KBM-7 (cell line): ENCODE measurements around the gene SEC62.

Experiments
- DNase-seq: peaks from one replicate; pipeline ENCODE4 v3.0.0-alpha.2; 2015
- in situ Hi-C: fragments of 300-500 bp; cut with MboI; formaldehyde crosslinking; loops from 2 replicates; pipeline ENCODE4 v1.14.3; 2020; ENCODE audit warnings: low sequenced_read_pairs, low pct_unique_long_range_greater_than_20kb, mixed read lengths

The SEC62 gene

DNA sequence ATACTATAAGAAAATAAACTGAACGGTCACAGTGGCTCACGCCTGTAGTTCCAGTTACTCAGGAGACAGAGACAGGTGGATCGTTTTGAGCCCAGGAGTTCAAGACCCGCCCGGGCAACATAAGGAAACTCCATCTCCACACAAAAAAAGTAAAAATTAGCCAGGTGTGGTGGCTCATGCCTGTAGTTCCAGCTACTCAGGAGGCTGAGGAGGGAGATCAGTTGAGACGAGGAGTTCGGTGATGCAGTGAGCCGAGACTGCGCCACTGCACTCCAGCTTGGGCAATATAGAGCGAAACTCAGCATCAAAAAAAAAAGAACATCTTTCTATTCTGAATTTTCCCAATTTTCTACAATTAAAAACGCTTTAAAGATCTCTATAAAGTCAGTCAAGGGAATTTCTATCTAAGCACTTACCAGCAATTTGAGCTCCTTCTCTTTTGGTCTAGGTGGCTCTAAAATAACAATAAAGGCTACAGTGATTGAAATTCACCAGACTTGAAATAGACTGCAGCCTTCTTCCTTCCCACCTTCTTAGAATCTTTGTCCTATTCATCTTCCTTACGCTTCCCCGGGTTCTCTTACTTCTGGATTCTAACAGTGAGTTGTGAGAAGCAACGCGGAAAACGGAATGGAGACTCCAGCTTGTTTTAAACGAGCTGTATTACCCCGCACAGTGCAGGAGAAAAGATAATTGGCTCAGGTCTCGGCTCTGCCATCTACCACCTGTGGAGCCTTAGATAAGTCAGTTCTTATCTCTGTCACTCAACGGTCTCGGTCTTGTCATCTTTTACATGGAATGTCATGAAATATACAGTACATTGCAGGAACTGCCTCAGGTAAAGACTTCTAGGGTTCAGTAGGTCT is 812 bp upstream of the SEC62 start:
- no peak for DNase-seq
- in situ Hi-C loops: no loop called here

DNA sequence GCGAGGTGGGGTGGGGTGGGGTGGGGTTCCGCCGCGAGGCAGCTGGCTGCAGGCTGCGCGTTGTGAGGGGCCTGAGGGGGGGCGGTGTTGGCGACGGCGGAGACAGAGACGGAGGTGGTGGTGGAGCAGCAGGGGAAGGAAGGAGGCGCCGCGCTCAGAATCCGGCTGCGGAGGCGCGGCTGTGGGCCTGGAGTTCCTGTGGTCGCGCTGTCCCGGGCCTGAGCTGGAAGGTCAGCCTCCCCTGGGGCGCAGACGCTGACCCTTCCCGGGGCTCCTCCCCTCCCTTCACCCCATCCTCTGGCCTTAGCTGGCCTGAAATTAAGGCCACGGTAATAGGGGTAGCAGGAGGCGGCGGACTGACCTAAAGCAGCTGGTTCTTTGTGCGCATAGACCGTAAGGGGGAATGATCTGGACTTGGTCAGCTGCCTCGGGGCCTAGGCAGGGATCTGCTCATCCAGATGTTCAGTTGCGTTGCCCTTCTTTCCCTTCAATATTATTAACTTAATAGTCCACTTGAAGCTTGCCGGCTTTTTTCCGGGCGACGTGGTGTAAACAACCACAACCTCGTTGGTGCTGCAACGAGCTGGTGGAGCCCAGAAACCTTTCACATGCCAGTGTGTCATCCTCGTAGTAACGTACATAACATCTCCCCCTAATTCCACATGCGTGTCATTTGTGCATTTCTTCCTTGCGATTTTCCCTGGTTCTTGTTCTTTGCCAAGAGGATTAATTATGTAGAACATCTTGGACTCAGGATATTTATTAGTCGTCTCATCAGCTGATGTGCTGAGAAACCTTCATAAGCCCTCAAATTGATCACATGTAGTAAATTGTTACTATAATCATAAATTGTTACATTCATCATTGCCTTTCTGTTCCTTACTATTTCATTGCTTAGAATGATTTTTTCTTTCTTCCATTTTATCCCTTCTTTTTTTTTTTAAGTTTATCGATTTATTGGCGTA is 626 bp downstream of the SEC62 start:
- peak; percentile 68 for DNase-seq
- in situ Hi-C loops: no loop called here

GRCh38 chr3:169968224-169968885 is 1.7 kb downstream of the SEC62 start:
- DNase-seq: no peak
- in situ Hi-C loops: no loop called here

DNA sequence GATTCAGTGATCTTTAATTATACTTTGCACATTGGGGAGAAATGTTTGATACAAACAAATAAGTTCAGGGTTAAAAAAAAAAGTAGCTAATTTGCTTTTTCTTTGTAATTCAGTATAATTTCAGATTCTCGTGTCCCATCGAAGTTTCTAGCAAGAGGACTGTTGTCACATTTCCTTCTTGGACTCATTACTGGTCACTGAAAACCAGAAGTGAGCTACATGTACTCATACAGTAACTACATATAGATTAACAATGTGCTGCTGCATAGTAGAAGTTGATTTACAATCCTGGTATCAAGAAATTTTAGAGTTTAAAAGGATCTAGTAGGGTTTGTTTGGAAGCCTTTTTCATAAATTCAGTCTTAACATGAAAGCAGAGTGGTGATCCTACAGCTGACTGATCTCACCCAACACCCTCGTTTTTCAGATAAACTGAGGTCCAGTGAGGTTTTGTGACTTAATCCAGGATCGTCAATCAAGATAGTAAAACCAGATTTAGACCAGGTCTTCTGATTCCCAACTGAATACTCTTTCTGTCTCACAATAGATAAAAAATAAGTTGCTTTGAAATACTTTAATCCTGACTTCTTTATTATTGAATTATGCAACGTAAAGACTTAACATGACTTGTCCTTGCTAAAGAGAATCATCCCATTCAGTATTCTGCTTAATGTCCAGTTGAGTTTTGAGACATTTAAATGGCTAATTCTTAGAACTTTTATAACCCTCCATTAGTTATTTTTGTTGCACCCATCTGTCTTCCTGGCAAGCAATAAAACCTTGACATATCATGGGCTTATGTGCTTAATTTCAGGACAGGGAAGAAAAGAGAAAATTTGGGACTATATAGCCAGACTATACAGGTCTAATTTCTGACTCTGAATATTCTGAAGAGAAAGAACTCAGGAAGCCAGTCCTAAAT is 2.8 kb downstream of the SEC62 start:
- no peak for DNase-seq
- in situ Hi-C loops: no loop called here

GRCh38 chr3:169970847-169971246 is 4.2 kb downstream of the SEC62 start:
- in situ Hi-C loops: no loop called here
- DNase-seq: no peak

DNA sequence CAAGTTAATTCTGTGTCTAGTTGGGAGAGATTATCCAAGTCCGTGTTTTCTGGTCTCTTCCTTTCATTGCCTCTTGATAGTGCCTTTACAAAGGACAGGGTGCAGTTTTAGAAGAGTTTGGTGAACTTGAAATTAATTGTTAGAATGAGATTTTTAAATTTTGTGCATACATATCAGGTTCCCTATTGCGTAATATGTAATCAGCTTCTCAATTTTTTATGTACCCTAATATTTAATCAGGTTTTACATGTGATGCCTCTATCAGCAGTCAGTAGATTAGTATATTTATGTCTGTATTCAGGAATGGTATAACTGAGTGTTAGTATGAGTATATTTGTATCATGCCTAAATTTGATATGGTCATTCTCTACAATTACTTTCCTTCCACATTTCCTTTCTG is 4.9 kb downstream of the SEC62 start:
- DNase-seq: no peak
- in situ Hi-C loops: no loop called here

GRCh38 chr3:169980055-169980454 is 13.4 kb downstream of the SEC62 start:
- in situ Hi-C loops: no loop called here
- no peak for DNase-seq

- in situ Hi-C loops: no loop called here
- no peak for DNase-seq
Observed at GRCh38 chr3:169984292-169984691, 17.7 kb downstream of the SEC62 start.

DNA sequence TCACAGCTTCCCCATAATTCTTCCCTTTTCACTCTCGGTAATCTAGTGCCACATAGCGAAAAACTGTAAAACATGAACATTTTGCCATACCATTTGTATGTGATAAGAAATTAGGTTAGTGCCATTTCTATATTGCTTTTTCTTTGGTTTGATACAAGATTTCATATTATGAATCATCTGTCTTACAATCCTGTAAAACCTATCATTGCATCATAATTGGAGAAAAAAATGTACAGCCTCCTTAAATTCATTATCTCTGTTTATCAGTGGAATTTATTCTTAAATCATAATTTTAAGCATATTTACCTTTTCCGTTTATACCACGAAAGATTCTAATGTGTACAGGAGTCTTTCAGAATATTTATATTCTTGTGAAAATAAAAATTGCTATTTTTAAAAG is 23.8 kb downstream of the SEC62 start:
- no peak for DNase-seq
- in situ Hi-C loops: no loop called here

DNA sequence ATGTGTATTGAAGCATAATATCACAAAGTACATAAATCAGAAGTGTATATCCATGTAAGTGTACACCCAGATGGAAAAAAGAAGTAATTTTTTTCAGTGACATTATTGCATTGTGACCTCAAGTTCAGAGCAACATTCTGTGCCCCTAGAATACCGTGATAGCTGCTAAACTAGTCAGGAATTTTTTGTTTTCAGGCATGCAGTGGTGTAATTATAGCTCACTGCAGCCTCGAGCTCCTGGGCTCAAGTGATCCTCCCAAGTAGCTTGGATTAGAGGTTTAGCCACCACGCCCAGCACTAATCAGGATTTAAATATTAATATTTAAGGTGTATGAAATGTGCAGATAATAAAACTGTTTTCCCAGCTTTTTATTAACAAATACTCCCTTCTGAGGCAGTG is 25.5 kb downstream of the SEC62 start:
- in situ Hi-C loops: no loop called here
- no peak for DNase-seq

GRCh38 chr3:169992781-169993180 is 26.2 kb downstream of the SEC62 start:
- in situ Hi-C loops: no loop called here

DNA sequence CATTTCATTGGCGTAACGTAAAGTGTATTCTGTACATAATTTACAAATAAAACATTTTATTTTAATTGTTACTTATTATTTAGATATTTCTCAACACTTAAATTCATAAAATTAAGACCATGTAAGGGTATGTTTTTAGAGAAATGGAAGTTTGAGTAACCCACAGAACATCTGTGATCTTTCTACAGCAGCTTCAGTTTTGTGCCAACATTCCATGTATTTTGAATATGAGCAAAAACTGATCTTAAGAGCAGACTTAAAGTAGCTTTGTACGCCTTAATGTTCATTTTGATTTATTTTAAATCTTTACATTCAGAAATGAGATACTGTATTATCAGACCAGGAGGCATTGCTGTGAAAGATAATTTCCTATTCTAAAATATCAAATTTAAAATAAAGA is 27.2 kb downstream of the SEC62 start:
- in situ Hi-C loops: no loop called here
- DNase-seq: no peak

More at GRCh38 chr3:169992781-169993180, 26.2 kb downstream of the SEC62 start:
- no peak for DNase-seq

DNA sequence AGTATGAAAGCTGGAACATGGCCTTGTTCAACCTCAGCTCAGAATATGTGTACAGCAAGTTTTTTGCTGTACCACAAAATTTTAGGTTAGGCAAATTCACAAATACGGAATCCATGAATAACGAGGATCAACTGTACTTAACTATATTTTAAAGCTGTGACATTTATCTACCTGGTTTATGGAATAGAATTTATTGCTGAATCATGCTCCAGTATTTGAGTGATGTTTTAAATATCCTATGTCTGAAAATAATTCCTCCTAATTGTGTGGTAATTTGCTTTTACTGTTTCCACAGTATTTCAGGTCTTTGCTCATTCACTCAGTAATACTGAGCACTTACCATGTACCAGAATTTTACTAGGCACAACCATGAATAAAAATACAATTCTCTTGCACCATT is 29.5 kb downstream of the SEC62 start:
- DNase-seq: no peak
- in situ Hi-C loops: no loop called here

DNA sequence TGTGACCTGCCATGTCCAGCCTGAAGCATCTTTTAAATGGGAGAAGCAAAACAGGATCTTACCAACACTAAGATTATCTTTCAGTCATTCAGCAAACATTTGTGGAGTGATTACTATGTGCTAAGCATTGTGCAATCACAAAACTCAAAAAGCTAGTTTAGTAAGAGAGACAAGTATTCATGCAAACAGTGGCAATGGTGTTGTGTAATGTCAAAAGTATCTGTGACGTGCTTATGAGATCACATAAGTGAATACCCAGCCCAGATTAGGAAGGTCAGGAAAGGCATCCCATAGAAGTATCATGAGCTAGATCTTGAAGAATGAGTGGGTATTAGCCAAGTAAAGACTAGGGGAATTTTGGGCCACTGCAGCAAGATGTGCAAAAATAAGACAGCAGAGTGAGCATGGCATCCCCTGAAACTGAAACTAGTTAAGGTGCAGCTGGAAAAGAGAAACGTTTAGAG is 32.1 kb downstream of the SEC62 start:
- DNase-seq: no peak
- in situ Hi-C loops: no loop called here

- no peak for DNase-seq
- in situ Hi-C loops: no loop called here
Observed at GRCh38 chr3:169999433-169999832, 32.8 kb downstream of the SEC62 start.

- no peak for DNase-seq
- in situ Hi-C loops: no loop called here
Observed at GRCh38 chr3:170000051-170000450, 33.4 kb downstream of the SEC62 start.

DNA sequence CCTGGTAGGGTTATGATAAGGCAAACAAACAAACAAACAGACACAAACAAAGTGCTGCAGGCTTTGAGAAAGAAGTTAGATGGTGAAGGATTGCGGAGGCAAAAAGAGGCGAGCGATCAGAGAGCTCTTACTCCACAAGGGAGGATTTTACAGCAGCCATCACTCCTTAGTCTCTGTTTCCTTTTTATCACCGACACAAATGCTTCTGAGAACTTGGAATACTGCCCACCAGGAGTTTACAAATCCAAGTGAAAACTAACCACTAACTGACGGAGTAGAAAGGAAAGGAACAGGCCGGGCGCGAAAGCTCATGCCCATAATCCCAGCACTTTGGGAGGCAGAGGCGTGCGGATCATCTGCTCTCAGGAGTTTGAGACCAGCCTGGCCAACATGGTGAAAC is 35.6 kb downstream of the SEC62 start:
- no peak for DNase-seq
- in situ Hi-C loops: no loop called here

DNA sequence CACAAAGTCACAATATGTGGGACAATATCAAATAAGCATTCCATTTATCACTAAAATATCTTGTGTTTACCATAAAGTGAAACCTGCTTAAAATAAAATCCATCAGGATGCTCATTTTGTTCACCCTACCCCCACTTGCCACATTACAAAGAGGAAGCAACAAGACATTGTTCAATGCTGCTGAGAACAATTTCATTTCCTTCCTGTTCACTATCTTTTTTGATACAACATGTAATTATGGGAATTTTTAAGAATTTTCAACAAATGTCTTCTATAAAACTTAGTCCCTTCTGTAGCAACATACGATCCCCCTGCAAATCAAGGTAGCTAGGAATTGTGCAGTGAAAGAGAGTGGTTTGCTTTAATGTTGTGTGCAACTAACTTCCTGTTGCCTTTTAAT is 36.3 kb downstream of the SEC62 start:
- peak; percentile 57 for DNase-seq
- in situ Hi-C loops: no loop called here
